ENCODE data around the gene NFKBIE. TPM values are rescaled to one million over a fixed set of nuclear protein-coding genes. Genes with fewer than 3 reads are reported as not detected.
A peak's percentile ranks its signal among the peaks of the same experiment; 100 is the strongest.

Gene NFKBIE
- total RNA-seq, 1 donor from 2014 or later, result 11.1 TPM

DNA sequence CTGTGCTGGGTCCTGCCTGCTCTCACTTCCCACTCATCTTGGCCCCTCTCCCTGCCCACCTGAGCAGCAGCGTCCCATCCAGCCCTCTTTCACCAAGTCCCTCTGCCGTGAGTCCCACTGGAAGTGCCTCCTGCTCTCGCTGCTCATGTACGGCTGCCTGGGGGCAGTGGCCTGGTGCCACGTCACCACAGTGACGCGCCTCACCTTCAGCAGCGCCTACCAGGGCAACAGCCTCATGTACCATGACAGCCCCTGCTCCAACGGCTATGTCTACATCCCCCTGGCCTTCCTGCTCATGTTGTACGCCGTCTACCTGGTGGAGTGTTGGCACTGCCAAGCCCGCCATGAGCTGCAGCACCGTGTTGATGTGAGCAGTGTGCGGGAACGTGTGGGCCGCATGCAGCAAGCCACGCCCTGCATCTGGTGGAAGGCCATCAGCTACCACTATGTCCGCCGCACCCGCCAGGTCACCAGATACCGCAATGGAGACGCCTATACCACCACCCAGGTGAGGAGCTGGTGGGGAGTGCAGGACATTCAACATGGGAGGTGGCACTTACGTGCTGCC, 7.7 kb upstream of the NFKBIE start:
- no peak for DNase-seq (ENCODE audit: extremely low spot score, unreplicated experiment)
- H3K9me3 Mint-ChIP-seq (ENCODE audit: unreplicated experiment), result no peaks in the 10 kb centered on the region
- H3K4me3 Mint-ChIP-seq (ENCODE audit: unreplicated experiment), result no peak overlapping the region
- no peaks in the 10 kb centered on the region for H3K36me3 Mint-ChIP-seq (ENCODE audit: unreplicated experiment)
- H3K27ac Mint-ChIP-seq (ENCODE audit: unreplicated experiment), result no peak overlapping the region
- H3K27me3 Mint-ChIP-seq (ENCODE audit: unreplicated experiment), result peaks cover 52% of the 10 kb centered on the region
- TF ChIP-seq, protein P1, sequence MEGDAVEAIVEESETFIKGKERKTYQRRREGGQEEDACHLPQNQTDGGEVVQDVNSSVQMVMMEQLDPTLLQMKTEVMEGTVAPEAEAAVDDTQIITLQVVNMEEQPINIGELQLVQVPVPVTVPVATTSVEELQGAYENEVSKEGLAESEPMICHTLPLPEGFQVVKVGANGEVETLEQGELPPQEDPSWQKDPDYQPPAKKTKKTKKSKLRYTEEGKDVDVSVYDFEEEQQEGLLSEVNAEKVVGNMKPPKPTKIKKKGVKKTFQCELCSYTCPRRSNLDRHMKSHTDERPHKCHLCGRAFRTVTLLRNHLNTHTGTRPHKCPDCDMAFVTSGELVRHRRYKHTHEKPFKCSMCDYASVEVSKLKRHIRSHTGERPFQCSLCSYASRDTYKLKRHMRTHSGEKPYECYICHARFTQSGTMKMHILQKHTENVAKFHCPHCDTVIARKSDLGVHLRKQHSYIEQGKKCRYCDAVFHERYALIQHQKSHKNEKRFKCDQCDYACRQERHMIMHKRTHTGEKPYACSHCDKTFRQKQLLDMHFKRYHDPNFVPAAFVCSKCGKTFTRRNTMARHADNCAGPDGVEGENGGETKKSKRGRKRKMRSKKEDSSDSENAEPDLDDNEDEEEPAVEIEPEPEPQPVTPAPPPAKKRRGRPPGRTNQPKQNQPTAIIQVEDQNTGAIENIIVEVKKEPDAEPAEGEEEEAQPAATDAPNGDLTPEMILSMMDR (IDR thresholded peaks at IDR 0.05), result no peak
- peaks cover 4% of the 10 kb centered on the region for H3K4me1 Mint-ChIP-seq (ENCODE audit: unreplicated experiment)

DNA sequence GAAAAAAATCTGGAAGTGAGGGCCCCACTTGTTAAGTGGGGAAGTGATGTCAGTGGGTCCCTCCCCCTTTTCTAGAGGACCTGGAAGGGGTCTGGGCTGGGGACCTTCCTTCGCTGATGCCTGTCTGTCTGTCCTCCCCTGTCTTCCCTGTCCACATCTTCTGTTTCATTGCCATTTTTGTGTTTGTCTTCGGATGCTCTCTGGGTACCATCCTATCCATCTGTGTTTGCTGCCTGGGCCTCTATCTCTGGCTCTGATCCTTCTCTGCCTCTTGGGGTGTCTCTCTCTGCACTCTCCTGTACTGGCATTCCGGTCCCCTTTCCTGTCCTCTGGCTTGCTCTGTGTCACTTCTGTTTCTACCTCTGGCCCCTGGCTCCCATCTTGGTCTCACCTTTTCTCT, 7.2 kb upstream of the NFKBIE start:
- H3K27me3 Mint-ChIP-seq (ENCODE audit: unreplicated experiment), result peaks cover 47% of the 10 kb centered on the region
- DNase-seq (ENCODE audit: extremely low spot score, unreplicated experiment), result no peak
- no peaks in the 10 kb centered on the region for H3K9me3 Mint-ChIP-seq (ENCODE audit: unreplicated experiment)
- TF ChIP-seq, protein P1 (IDR thresholded peaks at IDR 0.05), result no peak
- peaks cover 4% of the 10 kb centered on the region for H3K4me1 Mint-ChIP-seq (ENCODE audit: unreplicated experiment)
- no peak overlapping the region for H3K27ac Mint-ChIP-seq (ENCODE audit: unreplicated experiment)
- H3K4me3 Mint-ChIP-seq (ENCODE audit: unreplicated experiment), result no peak overlapping the region
- no peaks in the 10 kb centered on the region for H3K36me3 Mint-ChIP-seq (ENCODE audit: unreplicated experiment)

DNA sequence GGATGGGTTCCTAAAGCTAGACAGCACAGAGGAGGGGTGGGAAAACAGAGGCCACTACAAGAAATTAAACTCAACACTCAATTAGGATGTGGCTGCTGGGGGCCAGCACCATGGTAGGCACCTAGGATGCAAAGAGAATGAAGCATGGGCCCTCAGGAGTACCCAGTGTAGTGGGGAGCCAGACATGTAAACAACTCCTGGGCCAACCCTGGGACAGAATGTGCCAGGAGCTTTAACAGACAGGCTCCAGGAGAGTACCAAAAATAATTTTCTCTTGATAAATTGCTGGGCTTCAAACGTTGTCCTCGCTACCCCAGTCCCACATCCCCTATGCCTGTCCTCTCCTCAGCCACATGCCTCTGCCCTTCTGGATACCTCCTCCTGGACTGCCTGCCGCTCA, 6.6 kb upstream of the NFKBIE start:
- Mint-ChIP-seq H3K27me3 (ENCODE audit: unreplicated experiment) (peaks cover 43% of the 10 kb centered on the region), H3K9me3 (ENCODE audit: unreplicated experiment) (no peaks in the 10 kb centered on the region), H3K4me3 (ENCODE audit: unreplicated experiment) (peak overlapping the region; percentile 50), H3K36me3 (ENCODE audit: unreplicated experiment) (no peaks in the 10 kb centered on the region), H3K4me1 (ENCODE audit: unreplicated experiment) (peaks cover 4% of the 10 kb centered on the region), H3K27ac (ENCODE audit: unreplicated experiment) (no peak overlapping the region)
- TF ChIP-seq, protein P1 (IDR thresholded peaks at IDR 0.05), result no peak
- no peak for DNase-seq (ENCODE audit: extremely low spot score, unreplicated experiment)

DNA sequence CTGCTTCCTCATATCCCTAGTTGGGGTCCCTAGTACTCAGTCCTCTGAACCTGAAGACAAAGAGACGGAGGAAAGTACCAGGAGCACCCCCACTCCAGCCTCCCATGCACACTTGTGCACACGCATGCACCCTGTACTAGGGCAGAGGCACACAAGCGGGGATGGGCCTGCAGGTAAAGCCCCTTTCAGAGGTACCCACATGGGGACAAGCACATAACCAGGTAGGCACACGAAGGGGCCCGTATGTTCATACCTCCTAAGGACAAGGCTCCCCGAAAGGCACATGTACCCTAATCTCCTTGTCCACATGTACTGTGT, 6.0 kb upstream of the NFKBIE start:
- no peaks in the 10 kb centered on the region for H3K9me3 Mint-ChIP-seq (ENCODE audit: unreplicated experiment)
- H3K4me1 Mint-ChIP-seq (ENCODE audit: unreplicated experiment), result peaks cover 4% of the 10 kb centered on the region
- no peaks in the 10 kb centered on the region for H3K36me3 Mint-ChIP-seq (ENCODE audit: unreplicated experiment)
- H3K27me3 Mint-ChIP-seq (ENCODE audit: unreplicated experiment), result peaks cover 43% of the 10 kb centered on the region
- TF ChIP-seq, protein P1 (IDR thresholded peaks at IDR 0.05), result no peak
- H3K27ac Mint-ChIP-seq (ENCODE audit: unreplicated experiment), result no peak overlapping the region
- peak overlapping the region; percentile 62 for H3K4me3 Mint-ChIP-seq (ENCODE audit: unreplicated experiment)
- DNase-seq (ENCODE audit: extremely low spot score, unreplicated experiment), result no peak

DNA sequence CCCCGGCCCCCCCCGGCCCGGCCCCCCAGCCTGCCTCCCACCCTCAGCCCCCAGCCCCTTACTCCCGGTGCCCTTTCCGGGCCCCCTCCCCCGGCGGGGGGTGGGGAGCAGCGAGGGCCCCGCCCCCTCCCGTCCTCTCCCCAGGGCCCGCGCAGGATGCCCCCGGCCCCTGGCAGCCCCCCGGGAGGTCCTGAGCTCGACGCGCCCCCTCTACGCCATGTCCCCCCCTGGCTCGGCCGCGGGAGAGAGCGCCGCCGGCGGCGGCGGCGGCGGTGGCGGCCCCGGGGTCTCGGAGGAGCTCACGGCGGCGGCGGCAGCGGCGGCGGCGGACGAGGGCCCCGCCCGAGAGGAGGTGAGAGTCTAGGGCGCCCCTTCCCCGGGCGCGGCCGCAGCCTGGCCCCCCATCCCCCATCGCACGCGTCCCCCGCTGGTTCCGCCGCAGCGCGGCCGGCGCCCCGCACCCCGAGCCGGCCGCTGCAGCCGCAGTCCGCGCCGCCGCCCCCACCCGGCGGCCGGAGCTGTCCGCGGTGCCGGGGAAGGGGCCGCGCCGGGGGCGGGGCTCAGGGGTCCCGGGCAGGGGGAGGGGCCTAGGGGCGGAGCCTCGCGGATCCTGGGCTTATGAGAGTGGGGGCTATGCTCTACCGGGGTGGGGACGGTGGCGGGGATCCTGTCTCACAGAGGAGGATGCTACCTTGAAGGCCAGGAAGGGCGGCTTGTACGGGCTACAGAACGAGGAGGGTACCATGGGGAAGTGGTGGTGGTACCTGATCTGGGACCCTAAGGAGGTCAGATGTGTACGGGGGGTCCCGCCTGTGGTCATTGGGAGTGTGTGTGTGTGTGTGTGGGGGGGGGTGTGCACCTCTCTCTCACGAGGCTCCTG, 5.4 kb upstream of the NFKBIE start:
- no peaks in the 10 kb centered on the region for H3K36me3 Mint-ChIP-seq (ENCODE audit: unreplicated experiment)
- H3K4me1 Mint-ChIP-seq (ENCODE audit: unreplicated experiment), result peaks cover 4% of the 10 kb centered on the region
- no peak overlapping the region for H3K27ac Mint-ChIP-seq (ENCODE audit: unreplicated experiment)
- TF ChIP-seq, protein P1 (IDR thresholded peaks at IDR 0.05), result no peak
- no peaks in the 10 kb centered on the region for H3K9me3 Mint-ChIP-seq (ENCODE audit: unreplicated experiment)
- no peak for DNase-seq (ENCODE audit: extremely low spot score, unreplicated experiment)
- peak overlapping the region; percentile 62 for H3K4me3 Mint-ChIP-seq (ENCODE audit: unreplicated experiment)
- peaks cover 43% of the 10 kb centered on the region for H3K27me3 Mint-ChIP-seq (ENCODE audit: unreplicated experiment)

Data from osteocyte (in vitro differentiated cells).